VCaP (cell line): ENCODE data around the gene DNAJC11.
A peak's percentile ranks its signal among the peaks of the same experiment; 100 is the strongest.
"Not testable (repeated sequence)": the region's sequence is repeated elsewhere in the genome, so short reads cannot be mapped to it uniquely, and the experiment has no call there.

Experiments used
- H3K27ac ChIP-seq: fragments of 450-650 bp; 2 replicates; pipeline ENCODE4 v1.5.1; 2017
- TF ChIP-seq, protein P1 (sequence below): fragments of 450-650 bp; conservative IDR thresholded peaks from 2 replicates; pipeline ENCODE4 v1.5.1; 2017; ENCODE audit warnings: mild to moderate bottlenecking, moderate library complexity

Gene DNAJC11

DNA sequence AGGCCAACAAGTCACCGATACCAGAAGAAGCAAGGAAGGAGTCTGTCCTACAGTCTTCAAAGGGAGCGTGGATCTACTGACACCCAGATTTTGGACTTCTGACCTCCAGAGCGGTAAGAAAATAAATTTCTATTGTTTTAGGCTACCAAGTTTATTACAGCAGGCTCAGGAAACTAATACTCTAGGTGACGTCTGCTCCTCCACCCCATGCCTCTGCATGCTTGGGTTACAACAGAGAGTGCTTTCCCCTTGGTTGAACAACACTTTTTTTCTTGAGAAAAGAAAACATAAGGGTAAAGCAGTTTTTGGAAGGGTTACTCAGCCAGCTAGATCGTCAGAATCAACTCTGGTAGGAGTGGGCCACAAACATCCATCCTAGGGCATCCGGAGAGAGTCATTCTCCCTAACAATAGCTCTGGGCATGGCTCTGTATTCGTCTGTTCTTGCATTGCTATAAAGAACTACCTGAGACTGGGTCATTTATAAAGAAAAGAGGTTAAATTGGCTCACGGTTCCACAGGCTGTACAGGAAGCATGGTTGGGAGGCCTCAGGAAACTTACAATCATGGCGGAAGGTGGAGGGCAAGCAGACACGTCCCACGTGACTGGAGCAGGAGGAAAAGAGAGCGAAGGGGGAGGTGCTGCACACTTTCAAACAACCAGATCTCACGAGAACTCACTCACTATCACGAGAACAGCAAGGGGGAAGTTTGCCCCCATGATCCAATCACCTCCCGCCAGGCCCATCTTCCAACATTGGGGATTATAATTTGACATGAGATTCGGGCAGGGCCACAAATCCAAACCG lies 22.2 kb upstream of the DNAJC11 start:
- no peak overlapping the region for H3K27ac ChIP-seq
- TF ChIP-seq, protein P1, sequence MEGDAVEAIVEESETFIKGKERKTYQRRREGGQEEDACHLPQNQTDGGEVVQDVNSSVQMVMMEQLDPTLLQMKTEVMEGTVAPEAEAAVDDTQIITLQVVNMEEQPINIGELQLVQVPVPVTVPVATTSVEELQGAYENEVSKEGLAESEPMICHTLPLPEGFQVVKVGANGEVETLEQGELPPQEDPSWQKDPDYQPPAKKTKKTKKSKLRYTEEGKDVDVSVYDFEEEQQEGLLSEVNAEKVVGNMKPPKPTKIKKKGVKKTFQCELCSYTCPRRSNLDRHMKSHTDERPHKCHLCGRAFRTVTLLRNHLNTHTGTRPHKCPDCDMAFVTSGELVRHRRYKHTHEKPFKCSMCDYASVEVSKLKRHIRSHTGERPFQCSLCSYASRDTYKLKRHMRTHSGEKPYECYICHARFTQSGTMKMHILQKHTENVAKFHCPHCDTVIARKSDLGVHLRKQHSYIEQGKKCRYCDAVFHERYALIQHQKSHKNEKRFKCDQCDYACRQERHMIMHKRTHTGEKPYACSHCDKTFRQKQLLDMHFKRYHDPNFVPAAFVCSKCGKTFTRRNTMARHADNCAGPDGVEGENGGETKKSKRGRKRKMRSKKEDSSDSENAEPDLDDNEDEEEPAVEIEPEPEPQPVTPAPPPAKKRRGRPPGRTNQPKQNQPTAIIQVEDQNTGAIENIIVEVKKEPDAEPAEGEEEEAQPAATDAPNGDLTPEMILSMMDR = no peak

GRCh38 chr1:6711174-6711573 lies 9.6 kb upstream of the DNAJC11 start:
- H3K27ac ChIP-seq = no peak overlapping the region
- TF ChIP-seq, protein P1 = no peak

- TF ChIP-seq, protein P1 = no peak
- H3K27ac ChIP-seq = no peak overlapping the region
These were observed 3.1 kb upstream of the DNAJC11 start for GRCh38 chr1:6704746-6705145.

DNA sequence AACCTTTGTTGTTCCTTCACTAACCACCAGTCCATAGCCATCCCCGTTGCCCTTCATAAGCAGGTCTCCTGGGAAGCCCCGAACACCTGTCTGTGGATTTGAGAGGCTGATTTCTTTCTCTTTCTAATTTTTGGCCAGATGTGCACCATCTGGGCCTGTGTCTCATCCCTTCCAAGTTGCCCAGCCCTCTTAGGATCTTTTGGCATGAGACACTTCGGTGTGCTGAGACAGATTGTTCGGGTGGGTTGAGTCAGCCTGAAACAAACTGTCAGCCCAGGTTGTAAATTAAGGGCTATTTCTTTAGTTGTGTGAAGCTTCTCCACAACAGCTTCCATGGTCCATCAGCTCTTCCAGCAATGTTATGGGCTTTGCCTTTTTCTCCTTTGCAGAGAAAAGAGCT lies 1.4 kb upstream of the DNAJC11 start:
- TF ChIP-seq, protein P1 = no peak

DNA sequence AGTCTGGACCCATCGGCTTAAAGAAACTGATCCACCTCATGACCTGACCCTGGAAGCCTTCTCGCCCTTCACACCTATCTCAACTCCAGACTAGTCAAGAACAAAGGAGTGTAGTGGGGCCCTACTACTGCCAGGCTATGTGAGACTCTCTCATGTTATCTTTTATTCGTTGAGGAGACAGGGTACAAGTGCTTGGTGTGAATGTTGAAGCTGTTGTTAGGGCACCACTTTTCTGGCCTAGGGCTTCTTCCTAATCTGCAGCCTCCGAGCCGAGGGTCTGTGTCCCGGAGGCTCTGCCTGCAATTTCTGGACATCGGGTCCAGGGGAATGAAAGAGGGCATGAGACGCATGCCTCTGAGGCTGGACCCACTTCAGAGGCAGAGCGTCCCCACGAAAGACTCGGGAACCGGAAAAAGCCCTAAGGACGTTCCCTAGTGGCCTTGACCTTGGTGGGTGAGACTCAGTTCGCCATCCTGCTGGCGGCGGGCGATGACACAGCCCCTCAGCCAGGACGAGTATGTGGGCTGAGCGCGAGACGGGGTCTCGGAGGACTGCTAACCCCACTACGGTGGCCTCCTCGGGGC lies 671 bp downstream of the DNAJC11 start:
- peak overlapping the region; percentile 88 for H3K27ac ChIP-seq
- TF ChIP-seq, protein P1 = no peak

More for the DNA sequence above, 1.4 kb upstream of the DNAJC11 start:
- H3K27ac ChIP-seq = no peak overlapping the region

GRCh38 chr1:6699915-6700314 lies 1.7 kb downstream of the DNAJC11 start:
- not testable (repeated sequence) for H3K27ac ChIP-seq

GRCh38 chr1:6695868-6696267 lies 5.7 kb downstream of the DNAJC11 start:
- no peak overlapping the region for H3K27ac ChIP-seq
- TF ChIP-seq, protein P1 = no peak
